WI38 (cell line): ENCODE results near the gene PARK7.
"Not testable (repeated sequence)": the region's sequence is repeated elsewhere in the genome, so short reads cannot be mapped to it uniquely, and the experiment has no call there.

Experiments used
- H3K4me3 ChIP-seq: 2 replicates; pipeline ENCODE4 v1.5.1; 2011; ENCODE audit warnings: low read depth, mild to moderate bottlenecking, control low read depth, low read length
- TF ChIP-seq, protein P1 (sequence below): IDR thresholded peaks from 2 replicates; pipeline ENCODE4 v1.5.1; 2012; ENCODE audit warnings: low read depth, mild to moderate bottlenecking, control low read depth, low read length

The PARK7 gene

DNA sequence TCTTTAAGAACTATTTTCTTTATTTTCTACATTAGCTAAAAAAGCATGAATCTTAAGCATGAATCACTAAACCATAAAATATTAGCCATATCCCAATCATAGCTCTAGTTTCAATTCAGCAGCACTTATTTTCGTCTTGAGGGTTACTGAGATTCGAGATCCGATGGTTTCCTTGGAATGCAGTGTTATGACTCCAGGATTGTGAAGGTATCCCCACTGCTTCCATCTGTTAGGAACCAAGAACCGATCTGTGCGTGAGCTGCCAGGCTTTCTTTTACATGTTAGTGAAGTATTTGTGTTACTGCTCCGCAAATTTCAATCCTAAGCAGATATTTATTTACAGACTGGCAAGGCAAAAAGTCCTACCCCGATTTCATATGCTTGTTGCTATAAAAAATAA lies 39.7 kb upstream of the PARK7 start:
- H3K4me3 ChIP-seq, result no peak overlapping the region
- TF ChIP-seq, protein P1, sequence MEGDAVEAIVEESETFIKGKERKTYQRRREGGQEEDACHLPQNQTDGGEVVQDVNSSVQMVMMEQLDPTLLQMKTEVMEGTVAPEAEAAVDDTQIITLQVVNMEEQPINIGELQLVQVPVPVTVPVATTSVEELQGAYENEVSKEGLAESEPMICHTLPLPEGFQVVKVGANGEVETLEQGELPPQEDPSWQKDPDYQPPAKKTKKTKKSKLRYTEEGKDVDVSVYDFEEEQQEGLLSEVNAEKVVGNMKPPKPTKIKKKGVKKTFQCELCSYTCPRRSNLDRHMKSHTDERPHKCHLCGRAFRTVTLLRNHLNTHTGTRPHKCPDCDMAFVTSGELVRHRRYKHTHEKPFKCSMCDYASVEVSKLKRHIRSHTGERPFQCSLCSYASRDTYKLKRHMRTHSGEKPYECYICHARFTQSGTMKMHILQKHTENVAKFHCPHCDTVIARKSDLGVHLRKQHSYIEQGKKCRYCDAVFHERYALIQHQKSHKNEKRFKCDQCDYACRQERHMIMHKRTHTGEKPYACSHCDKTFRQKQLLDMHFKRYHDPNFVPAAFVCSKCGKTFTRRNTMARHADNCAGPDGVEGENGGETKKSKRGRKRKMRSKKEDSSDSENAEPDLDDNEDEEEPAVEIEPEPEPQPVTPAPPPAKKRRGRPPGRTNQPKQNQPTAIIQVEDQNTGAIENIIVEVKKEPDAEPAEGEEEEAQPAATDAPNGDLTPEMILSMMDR, result no peak

DNA sequence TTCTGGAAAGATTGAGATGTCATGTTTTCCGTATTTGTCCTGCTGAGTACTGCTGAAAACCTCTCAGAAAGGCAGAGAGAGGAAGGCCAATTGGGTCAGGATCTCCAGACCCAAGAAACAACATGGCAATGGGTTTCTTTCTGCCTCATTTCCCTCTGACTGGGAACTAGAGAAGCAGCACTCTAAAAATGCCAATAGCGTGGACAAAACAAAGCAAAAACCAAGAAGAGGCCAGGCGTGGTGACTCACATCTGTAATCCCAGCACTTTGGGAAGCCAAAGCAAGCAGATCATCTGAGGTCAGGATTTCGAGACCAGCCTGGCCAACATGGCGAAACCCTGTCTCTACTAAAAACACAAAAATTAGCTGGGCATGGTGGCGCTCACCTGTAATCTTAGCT lies 39.2 kb upstream of the PARK7 start:
- no peak overlapping the region for H3K4me3 ChIP-seq
- TF ChIP-seq, protein P1, result no peak

DNA sequence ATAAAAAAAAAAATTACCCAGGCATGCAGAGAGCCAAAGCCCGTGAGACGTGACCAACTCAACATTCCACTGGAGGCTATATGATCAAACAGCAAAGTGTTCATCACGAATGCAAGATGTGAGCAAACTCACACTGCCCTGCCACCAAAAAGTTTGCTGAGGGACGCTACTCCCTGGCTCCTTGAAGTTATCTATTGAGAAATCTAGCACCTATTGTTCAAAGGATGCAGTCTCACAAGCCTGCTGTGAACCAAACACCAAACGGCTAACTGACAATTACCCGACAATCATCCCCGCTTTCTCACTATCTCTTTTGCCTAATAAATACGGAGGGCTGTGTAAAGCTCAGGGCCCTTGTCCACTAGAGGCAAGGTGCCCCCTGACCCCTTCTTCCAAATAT lies 34.5 kb upstream of the PARK7 start:
- not testable (repeated sequence) for H3K4me3 ChIP-seq

DNA sequence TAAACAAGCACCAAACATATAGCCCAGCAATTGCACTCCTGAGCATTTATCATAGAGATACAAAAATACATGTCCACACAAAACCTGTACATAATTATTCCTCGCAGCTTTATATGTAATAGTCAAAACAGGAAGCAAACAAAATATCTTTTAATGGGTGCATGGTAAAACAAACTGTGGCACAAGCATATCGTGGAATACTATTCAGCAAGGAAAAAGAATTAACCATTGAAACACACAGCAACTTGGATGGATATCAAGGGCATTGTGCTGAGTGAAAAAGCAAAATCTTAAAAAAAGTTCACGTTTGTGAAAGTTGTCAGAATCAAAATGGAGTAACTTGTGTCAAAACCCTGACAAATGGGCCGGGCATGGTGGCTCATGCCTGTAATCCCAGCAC lies 33.3 kb upstream of the PARK7 start:
- no peak overlapping the region for H3K4me3 ChIP-seq
- TF ChIP-seq, protein P1, result no peak

DNA sequence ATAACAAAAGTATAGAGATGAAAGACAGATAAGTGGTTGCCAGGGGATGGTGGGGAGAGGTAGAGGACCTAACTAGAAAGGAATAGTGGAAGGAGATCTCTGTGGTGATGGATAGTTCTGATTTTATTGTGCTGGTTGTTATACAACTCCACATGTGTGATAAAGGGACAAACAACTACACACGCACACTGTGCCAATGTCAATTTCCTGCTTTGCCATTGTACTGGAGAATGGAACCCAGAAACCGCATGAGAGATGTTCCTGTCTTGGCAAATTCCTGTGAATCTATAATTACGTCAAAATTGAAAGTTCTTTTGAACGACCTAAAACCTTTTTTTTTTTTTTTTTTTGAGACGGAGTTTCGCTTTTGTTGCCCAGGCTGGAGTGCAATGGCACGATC lies 31.9 kb upstream of the PARK7 start:
- TF ChIP-seq, protein P1, result no peak

DNA sequence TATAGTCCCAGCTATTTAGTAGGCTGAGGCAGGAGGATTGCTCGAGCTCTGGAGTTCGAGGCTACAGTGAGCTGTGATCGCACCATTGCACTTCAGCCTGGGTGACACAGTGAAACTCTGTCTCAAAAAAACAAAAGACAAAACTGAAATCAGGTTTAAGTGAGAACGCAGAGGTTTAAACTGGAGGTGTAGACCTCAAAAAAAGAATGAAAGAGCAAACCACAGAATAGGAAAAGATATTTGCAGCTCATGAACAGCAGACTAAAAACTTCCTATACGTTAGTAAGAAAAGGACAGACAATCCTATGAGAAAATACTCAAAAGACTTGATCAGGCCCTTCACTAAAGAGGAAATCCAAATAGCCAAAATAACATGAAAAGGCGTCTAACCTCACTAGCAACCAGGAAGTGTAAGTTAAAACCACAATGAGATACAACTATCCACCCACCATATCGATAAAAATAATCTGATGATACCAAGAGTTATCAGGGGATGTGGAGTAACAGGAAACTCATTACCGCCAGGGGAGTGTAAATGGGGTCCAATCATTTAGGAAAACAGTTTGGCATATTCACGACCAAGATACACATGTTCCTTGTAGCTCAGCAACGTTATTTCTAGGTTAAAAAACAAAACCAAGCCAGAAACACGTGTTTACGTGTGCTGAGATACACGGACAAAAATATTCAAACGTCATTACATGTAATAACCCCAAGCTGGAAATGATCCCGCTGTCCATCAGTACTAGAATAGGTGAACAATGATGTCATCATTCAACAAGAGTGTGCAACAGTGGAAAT lies 30.7 kb upstream of the PARK7 start:
- TF ChIP-seq, protein P1, result no peak
- H3K4me3 ChIP-seq, result no peak overlapping the region

More for the DNA sequence above, 31.9 kb upstream of the PARK7 start:
- H3K4me3 ChIP-seq, result no peak overlapping the region

DNA sequence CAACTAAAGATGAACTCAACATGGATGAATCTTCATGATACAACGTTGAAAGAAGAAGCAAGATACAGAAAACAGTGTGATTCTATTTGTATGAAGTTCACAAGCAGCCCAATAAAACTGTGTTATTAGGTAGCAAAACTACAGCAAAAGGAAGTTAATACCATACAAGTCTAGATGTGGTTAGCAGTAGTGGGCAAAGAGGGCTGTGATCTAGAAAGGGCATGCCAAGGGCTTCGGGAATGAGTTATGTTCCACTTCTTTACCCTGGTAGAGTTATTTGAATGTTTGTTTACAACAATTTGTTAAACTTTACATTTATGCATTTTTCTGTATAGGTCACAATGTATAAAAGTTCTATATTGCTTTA lies 30.1 kb upstream of the PARK7 start:
- no peak overlapping the region for H3K4me3 ChIP-seq
- TF ChIP-seq, protein P1, result no peak
